ENCODE measurements around the gene METTL23.
A peak's percentile ranks its signal among the peaks of the same experiment; 100 is the strongest.

DNA sequence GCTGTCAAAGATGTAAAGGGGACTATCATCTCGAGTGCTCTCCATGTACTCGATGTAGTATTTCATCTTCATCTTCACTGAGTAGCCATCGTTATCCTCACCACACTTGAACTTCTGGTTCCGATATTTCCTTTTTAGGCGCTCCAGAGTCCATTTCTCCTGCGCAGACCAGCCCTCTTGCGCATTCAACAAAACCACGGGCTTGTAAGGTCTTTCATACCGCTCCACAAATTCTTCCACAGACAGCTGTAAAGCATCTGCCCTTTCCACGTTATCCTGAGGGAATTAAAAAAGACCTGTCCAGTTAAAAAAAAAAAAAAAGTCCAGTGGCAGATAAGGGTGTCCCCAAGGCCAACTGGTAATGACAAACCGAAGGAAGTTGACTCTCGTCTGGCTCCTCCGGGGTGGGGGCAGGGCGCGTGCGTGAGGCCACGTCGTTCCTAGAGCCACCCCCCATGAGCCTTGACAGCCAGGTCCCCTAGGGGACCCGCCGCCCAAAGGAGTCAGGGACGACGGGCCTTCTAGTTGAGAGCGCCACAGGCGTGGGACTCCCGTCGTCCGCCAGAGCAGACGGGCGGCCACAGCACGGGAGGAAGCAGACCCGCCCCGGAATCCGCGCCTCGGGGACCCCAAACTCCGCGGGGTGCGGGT is 934 bp upstream of the METTL23 start:
- TF ChIP-seq, protein P1, sequence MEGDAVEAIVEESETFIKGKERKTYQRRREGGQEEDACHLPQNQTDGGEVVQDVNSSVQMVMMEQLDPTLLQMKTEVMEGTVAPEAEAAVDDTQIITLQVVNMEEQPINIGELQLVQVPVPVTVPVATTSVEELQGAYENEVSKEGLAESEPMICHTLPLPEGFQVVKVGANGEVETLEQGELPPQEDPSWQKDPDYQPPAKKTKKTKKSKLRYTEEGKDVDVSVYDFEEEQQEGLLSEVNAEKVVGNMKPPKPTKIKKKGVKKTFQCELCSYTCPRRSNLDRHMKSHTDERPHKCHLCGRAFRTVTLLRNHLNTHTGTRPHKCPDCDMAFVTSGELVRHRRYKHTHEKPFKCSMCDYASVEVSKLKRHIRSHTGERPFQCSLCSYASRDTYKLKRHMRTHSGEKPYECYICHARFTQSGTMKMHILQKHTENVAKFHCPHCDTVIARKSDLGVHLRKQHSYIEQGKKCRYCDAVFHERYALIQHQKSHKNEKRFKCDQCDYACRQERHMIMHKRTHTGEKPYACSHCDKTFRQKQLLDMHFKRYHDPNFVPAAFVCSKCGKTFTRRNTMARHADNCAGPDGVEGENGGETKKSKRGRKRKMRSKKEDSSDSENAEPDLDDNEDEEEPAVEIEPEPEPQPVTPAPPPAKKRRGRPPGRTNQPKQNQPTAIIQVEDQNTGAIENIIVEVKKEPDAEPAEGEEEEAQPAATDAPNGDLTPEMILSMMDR (IDR thresholded peaks at IDR 0.05) = peak in 1 of 4 experiments; percentile 13
- no peak for TF ChIP-seq POLR2A (IDR thresholded peaks at IDR 0.05)
